NCI-H1417 (cell line): ENCODE measurements around the gene TTLL1.
A peak's percentile ranks its signal among the peaks of the same experiment; 100 is the strongest.
"Not testable (repeated sequence)": the region's sequence is repeated elsewhere in the genome, so short reads cannot be mapped to it uniquely, and the experiment has no call there.

Source experiments
- DNase-seq, 3 experiments: peaks; one replicate each; lab custom pipeline; 2025; lab: John Stamatoyannopoulos, UW

The TTLL1 gene

DNA sequence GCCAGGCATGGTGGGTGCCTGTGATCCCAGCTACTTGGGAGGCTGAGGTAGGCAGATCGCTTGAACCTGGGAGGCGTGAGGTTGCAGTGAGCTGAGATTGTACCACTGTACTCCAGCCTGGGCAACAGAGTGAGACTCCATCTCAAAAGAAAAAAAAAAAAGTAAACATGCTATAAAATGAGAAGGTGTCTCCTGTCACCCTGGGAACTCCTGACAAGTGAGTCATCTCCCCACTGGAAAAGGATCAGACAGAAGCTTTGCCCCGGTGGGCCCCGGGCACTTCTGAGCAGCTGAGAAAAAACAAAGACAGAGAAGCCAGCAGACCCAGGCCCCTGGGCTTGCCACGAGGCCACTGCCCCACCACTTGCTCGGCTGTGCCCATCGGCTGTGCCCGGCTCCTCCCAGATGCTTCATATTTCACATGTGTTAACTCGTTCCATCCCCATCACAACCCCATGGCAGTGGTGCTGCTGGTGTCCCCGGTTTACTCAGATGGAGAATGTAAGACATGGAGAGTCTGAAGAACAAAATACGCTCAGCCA, 22.3 kb downstream of the TTLL1 start:
- DNase-seq, result no peak

DNA sequence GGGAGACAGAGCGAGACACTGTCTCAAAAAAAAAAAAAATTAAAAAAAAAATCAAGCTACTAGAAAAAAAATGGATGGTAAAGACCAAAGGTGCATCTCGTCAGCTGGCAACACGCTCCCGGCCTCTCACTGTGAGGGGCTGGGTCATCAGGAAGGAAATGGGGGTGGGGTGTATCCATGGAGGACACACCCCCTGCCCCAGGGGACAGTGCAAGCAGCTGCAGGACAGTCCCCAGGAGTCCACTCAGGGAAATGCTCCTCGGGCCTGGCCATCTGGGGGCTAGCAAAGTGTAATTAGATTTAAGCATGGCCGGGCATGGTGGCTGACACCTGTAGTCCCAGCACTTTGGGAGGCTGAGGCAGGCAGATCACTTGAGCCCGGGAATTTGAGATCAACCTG, 23.1 kb downstream of the TTLL1 start:
- DNase-seq, result peak in 1 of 3 experiments; percentile 9

DNA sequence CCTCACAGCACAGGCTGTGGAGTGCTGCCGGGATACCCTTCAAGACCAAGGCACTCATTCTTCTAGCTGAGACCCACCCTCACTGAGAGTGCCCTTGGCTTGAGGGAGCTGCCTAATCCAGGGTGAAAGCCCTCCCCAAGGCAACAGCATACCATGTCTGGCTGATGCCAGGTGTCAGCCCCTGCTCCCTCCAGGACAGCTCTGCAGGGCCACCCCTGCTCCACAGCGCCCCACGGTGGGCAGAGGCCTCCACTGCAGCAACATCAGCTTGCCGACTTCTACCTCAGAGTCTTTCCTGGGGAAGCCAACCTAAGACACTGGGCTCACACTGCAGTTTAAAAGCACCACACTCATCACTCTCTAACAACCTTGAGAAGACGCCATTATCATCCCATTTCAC, 29.0 kb downstream of the TTLL1 start:
- DNase-seq, result peak in 1 of 3 experiments; percentile 31

DNA sequence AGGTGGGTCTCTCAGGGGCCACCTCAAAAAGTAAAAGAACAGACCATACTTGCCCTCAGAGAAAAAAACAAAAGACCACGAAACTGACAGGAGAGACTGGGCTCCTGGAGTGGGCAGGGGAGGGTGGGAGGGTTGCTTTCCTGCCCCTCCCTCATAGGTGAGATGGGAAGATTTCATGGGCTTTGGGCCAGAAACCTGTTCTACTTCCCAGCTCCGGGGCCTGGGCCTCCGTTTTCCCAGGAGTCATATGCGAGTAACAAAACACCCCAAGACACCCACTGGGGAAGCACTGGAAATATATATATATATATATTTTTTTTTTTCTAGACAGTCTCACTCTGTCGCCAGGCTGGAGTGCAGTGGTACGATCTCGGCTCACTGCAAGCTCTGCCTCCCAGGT, 31.6 kb downstream of the TTLL1 start:
- DNase-seq, result no peak

DNA sequence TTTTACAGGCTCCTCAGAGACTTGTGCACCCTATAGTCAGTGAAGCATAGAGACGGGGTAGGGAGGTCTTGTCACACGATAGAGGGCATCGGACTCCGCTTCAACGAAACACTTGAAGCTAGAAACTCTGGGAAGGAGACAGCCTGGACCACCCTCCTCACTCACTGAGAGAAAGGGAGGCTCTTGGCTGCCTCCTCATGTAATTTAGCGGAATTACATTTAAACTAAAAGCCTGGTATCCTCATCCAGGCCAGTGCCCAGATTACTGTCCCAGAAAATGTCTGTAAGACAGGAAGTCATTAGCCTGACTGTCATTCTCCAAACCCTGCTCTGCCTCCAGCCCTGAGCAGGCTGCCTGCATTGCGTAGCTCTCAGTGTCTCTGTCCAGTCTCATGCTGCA, 36.0 kb downstream of the TTLL1 start:
- DNase-seq, result no peak

- no peak for DNase-seq
Measured at GRCh38 chr22:43050995-43051394, 38.2 kb downstream of the TTLL1 start.

DNA sequence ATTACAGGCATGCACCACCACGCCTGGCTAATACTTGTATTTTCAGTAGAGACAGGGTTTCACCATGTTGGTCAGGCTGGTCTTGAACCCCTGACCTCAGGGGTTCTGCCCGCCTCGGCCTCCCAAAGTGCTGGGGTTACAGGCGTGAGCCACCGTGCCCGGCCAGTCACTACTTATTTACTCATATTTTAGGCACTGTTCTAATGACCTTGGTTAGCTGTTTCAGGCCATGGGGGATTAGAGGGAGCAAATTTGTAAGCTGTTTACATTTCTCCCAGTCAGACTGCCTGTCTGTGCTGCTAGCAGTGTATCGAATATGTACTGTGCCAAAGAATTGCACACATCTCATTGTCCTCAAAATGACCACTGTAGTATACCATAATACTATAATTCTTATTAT, 41.6 kb downstream of the TTLL1 start:
- no peak for DNase-seq

DNA sequence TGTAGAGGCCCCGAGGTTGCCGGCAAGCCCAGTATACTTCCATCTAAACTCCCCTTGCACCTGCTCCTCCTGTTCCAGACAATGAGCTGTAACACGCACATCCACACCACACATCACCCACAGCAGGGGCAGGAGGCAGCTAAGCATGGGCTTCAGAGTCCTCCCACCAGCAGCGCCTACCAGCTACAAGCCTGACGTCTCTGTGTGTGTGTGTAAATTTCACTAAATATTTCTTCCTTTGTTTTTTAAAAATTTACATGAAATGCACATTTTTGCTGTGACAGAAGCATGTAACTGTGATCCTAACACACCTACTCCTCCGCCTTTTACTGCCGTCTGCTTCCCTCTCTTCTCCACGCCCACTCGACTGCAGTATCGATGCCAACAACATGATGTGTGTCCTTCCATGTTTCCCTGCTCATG, 44.9 kb downstream of the TTLL1 start:
- no peak for DNase-seq

DNA sequence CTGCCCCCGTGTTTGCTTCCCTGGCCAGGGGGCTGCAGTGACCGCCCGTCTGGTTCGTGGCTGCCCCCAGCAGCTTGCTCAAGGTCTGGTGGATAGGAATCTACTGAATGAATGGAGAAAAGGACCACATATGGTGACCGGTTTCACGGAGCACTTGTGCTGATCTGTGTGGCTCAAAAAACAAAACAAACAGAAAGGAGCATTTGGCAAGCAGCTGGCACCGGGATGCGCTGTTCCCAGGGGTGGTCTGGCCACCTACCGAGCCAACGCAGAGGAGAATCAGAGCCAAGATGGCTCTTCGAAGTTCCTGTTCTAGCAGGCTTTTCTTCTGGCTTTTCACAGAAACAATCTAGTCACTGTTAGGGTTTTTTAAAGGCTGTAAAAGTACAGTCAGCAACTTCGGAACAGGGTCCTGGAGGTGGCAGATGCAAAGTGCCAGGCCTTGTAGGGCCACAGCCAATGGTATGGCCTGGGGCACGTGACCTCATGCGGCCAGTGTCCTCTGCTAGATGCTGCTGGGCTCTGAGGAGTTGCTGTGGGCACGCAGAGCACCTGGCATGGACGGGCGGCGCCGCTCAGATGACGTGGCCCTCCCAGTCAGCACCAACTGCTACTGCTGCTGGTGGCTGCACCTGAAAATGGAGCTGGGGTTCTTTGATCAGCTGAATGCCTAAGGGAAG, 47.0 kb downstream of the TTLL1 start:
- peak in 2 of 3 experiments; percentile 82 to 88 for DNase-seq

DNA sequence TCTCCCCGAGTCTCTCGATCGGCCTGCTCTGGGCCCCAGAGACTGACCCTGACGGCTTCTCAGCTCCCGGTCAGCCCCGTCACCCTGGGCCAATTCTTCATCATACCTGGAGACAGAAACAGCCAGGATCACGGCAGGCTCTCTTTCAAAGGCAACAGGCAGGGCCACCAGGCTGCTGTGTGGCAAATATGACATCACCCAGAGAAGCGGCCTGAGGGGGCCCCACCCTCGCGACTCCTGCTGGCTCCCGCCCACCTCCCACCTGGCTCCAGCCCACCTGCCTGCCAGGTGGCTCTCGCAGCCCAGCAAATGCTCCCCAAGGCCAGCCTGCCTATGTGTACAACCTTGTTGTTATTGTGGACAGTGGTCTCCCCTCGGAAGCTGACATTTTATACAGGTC, 49.4 kb downstream of the TTLL1 start:
- peak in 2 of 3 experiments; percentile 60 to 73 for DNase-seq

- DNase-seq, result no peak
Measured at GRCh38 chr22:43038325-43038724, 50.9 kb downstream of the TTLL1 start.

DNA sequence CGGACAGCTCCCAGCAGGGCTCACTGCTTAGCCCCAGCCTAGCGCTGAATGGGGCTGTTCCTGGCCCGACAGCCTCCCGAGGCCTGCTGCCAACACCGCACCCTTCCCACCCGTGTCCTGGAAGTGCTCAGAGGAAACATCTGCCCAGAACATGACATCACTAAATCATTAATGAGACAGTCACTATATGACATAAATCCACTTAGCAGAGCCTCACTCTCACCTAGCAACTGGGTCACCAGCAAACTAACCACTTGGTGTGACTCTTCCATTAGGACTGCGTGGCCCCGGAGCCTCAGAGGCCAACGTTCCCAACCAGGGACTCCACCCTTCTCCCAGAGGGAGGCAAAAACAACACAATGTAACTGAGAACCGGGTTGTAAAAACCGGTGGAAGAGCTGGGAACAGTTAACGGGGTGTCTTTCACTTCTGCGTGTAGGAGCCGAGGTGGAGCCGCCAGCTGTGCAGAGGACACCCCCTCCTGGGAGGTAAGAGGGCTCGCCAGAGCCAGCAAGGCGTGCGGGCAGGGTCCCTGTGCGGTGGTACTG, 52.8 kb downstream of the TTLL1 start:
- peak in 1 of 3 experiments; percentile 7 for DNase-seq

- DNase-seq, result no peak
Measured at GRCh38 chr22:43035250-43035649, 53.9 kb downstream of the TTLL1 start.

GRCh38 chr22:43031617-43032016, 57.6 kb downstream of the TTLL1 start:
- DNase-seq, result no peak

- no peak for DNase-seq
Measured at GRCh38 chr22:43018615-43019014, 70.6 kb downstream of the TTLL1 start.

GRCh38 chr22:43017525-43018460, 71.4 kb downstream of the TTLL1 start:
- DNase-seq, result no peak

GRCh38 chr22:43016150-43016549, 73.0 kb downstream of the TTLL1 start:
- not testable (repeated sequence) for DNase-seq

- no peak for DNase-seq
Measured at GRCh38 chr22:43015677-43016042, 73.5 kb downstream of the TTLL1 start.

DNA sequence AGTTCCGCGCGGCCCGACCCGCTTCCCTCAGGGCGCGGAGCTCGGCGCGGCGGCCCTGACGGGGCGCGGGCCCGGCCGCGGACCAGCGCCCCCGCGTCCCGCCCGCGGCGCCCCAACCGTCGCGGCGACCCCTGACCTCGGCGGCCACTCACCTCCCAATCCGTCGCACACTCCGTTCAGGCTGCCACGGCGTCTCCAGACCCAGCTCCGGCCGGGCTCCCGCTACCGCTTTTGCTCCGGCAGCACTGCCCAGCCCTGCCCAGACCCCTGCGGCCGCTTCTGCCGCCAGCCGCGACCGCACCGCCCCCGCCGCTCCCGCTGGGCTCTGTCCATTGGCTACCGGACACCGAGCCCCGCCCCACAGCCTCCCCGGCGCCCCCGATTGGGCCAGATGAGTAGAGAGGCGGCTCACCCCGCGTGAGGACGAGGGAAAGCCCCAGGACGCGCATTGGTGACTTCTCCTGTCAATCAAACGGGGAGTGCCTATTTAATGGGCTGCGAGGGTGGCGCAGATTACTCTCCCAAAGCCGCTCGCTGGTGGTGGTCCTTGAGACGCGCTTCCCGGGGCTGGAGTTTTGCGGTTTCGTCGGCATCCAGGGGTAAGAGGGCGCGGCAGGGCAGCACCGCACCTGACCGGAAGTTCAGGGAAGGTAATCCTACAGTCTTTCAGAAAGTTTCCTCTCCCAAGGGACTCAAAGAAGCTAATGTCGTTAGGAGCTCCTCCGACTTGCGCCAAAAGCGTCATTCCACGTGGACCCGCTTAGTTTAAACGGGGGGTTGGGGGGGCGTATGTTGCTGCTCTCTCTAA, 74.1 kb downstream of the TTLL1 start, which contains the start of gene PACSIN2:
Gene PACSIN2 (minus strand): TSS at position 281 of the 808 bp plus-strand sequence. CDS start 103,069 bp downstream, outside the sequence.
- DNase-seq, result peak; percentile 94 to 97 (median 97)

GRCh38 chr22:43014316-43014868, 74.8 kb downstream of the TTLL1 start:
- peak in 2 of 3 experiments; percentile 2 to 57 for DNase-seq
